GM18907 (cell line): ENCODE measurements around the gene ERCC6L.

Experiments
- ATAC-seq: cut with Tn5 transposase; IDR thresholded peaks from one replicate; pipeline ENCODE4 v1.9.1; 2021; ENCODE audit warnings: mild to moderate bottlenecking, moderate library complexity; ENCODE audit not compliant: unreplicated experiment

Gene ERCC6L

GRCh38 chrX:72169008-72169728 lies 69.7 kb downstream of the ERCC6L start:
- ATAC-seq, result no peak

GRCh38 chrX:72165551-72165950 lies 73.3 kb downstream of the ERCC6L start:
- no peak for ATAC-seq

- ATAC-seq, result no peak
Measured at GRCh38 chrX:72159769-72160168, 79.1 kb downstream of the ERCC6L start.

GRCh38 chrX:72158773-72159172 lies 80.1 kb downstream of the ERCC6L start:
- ATAC-seq, result no peak
